Measurements from ENCODE around the gene RAD23A. TPM values are rescaled to one million over a fixed set of nuclear protein-coding genes. Genes with fewer than 3 reads are reported as not detected.

The RAD23A gene
- total RNA-seq, 1 donor from 2014 or later: 78.8 TPM

- Mint-ChIP-seq H3K4me3 (ENCODE audit: low read depth) (no peak overlapping the region), H3K9me3 (ENCODE audit: low read depth) (no peaks in the 10 kb centered on the region), H3K4me1 (ENCODE audit: low read depth) (peaks cover 3% of the 10 kb centered on the region), H3K27ac (no peak overlapping the region), H3K36me3 (ENCODE audit: insufficient read depth) (no peaks in the 10 kb centered on the region), H3K27me3 (peaks cover 68% of the 10 kb centered on the region)
- TF ChIP-seq CTCF (IDR thresholded peaks at IDR 0.05; ENCODE audit: unreplicated experiment): no peak
- no peak for DNase-seq (ENCODE audit: low spot score, unreplicated experiment)
Measured at GRCh38 chr19:12990431-12990830, 44.8 kb downstream of the RAD23A start.

- no peak overlapping the region for H3K27ac Mint-ChIP-seq
- H3K27me3 Mint-ChIP-seq: peaks cover 64% of the 10 kb centered on the region
Measured at GRCh38 chr19:12990853-12991252, 45.2 kb downstream of the RAD23A start.

GRCh38 chr19:12991296-12991695 lies 45.6 kb downstream of the RAD23A start:
- H3K27me3 Mint-ChIP-seq: peaks cover 63% of the 10 kb centered on the region
- no peaks in the 10 kb centered on the region for H3K36me3 Mint-ChIP-seq (ENCODE audit: insufficient read depth)
- TF ChIP-seq CTCF (IDR thresholded peaks at IDR 0.05; ENCODE audit: unreplicated experiment): no peak
- no peak for DNase-seq (ENCODE audit: low spot score, unreplicated experiment)
- H3K4me1 Mint-ChIP-seq (ENCODE audit: low read depth): peaks cover 4% of the 10 kb centered on the region
- H3K9me3 Mint-ChIP-seq (ENCODE audit: low read depth): no peaks in the 10 kb centered on the region
- no peak overlapping the region for H3K27ac Mint-ChIP-seq
- no peak overlapping the region for H3K4me3 Mint-ChIP-seq (ENCODE audit: low read depth)

More at GRCh38 chr19:12990853-12991252, 45.2 kb downstream of the RAD23A start:
- no peak for DNase-seq (ENCODE audit: low spot score, unreplicated experiment)
- peaks cover 3% of the 10 kb centered on the region for H3K4me1 Mint-ChIP-seq (ENCODE audit: low read depth)
- H3K9me3 Mint-ChIP-seq (ENCODE audit: low read depth): no peaks in the 10 kb centered on the region
- TF ChIP-seq CTCF (IDR thresholded peaks at IDR 0.05; ENCODE audit: unreplicated experiment): no peak
- no peak overlapping the region for H3K4me3 Mint-ChIP-seq (ENCODE audit: low read depth)
- no peaks in the 10 kb centered on the region for H3K36me3 Mint-ChIP-seq (ENCODE audit: insufficient read depth)

GRCh38 chr19:12992729-12993128 lies 47.1 kb downstream of the RAD23A start:
- Mint-ChIP-seq H3K9me3 (ENCODE audit: low read depth) (no peaks in the 10 kb centered on the region), H3K4me3 (ENCODE audit: low read depth) (no peak overlapping the region), H3K4me1 (ENCODE audit: low read depth) (peaks cover 4% of the 10 kb centered on the region), H3K36me3 (ENCODE audit: insufficient read depth) (no peaks in the 10 kb centered on the region), H3K27me3 (peaks cover 60% of the 10 kb centered on the region), H3K27ac (no peak overlapping the region)
- DNase-seq (ENCODE audit: low spot score, unreplicated experiment): no peak
- no peak for TF ChIP-seq CTCF (IDR thresholded peaks at IDR 0.05; ENCODE audit: unreplicated experiment)

GRCh38 chr19:12993562-12993961 lies 47.9 kb downstream of the RAD23A start:
- DNase-seq (ENCODE audit: low spot score, unreplicated experiment): no peak
- no peaks in the 10 kb centered on the region for H3K9me3 Mint-ChIP-seq (ENCODE audit: low read depth)
- H3K27me3 Mint-ChIP-seq: peaks cover 67% of the 10 kb centered on the region
- no peaks in the 10 kb centered on the region for H3K36me3 Mint-ChIP-seq (ENCODE audit: insufficient read depth)
- no peak overlapping the region for H3K27ac Mint-ChIP-seq
- TF ChIP-seq CTCF (IDR thresholded peaks at IDR 0.05; ENCODE audit: unreplicated experiment): no peak
- H3K4me1 Mint-ChIP-seq (ENCODE audit: low read depth): peaks cover 4% of the 10 kb centered on the region
- H3K4me3 Mint-ChIP-seq (ENCODE audit: low read depth): no peak overlapping the region

Measured in progenitor cell of endocrine pancreas (in vitro differentiated cells).